Smooth muscle cell (in vitro differentiated cells): Measurements from ENCODE around the gene A4GNT. TPM values are rescaled to one million over a fixed set of nuclear protein-coding genes. Genes with fewer than 3 reads are reported as not detected.

Experiments
- DNase-seq: peaks from one replicate; lab custom pipeline; 2025; ENCODE audit not compliant: unreplicated experiment; lab: John Stamatoyannopoulos, UW
- H2AFZ ChIP-seq: fragments of 200-600 bp; sonication (generic); 2 replicates; pipeline ENCODE4 v1.6.0; 2016; ENCODE audit warnings: antibody characterized with exemption, low read depth, mild to moderate bottlenecking
- H3F3A ChIP-seq: fragments of 200-600 bp; sonication (generic); 2 replicates; pipeline ENCODE4 v1.6.0; 2017; ENCODE audit warnings: antibody characterized with exemption, low read depth
- H3K27ac ChIP-seq: fragments of 200-600 bp; sonication (generic); 2 replicates; pipeline ENCODE4 v1.5.1; 2016; ENCODE audit warnings: low read depth, mild to moderate bottlenecking
- H3K27me3 ChIP-seq: fragments of 200-600 bp; sonication (generic); 2 replicates; pipeline ENCODE4 v1.6.1; 2016; ENCODE audit warnings: low read depth, mild to moderate bottlenecking
- H3K36me3 ChIP-seq: fragments of 200-600 bp; sonication (generic); 2 replicates; pipeline ENCODE4 v1.5.1; 2016; ENCODE audit warnings: low read depth
- H3K4me1 ChIP-seq: fragments of 200-600 bp; sonication (generic); 2 replicates; pipeline ENCODE4 v1.5.1; 2016; ENCODE audit warnings: low read depth
- H3K4me2 ChIP-seq: fragments of 200-600 bp; sonication (generic); 2 replicates; pipeline ENCODE4 v1.6.0; 2016; ENCODE audit warnings: mild to moderate bottlenecking
- H3K4me3 ChIP-seq: fragments of 200-600 bp; sonication (generic); 2 replicates; pipeline ENCODE4 v1.5.1; 2016; ENCODE audit warnings: mild to moderate bottlenecking
- H3K79me2 ChIP-seq: fragments of 200-600 bp; sonication (generic); 2 replicates; pipeline ENCODE4 v1.6.0; 2016; ENCODE audit warnings: low read depth, mild to moderate bottlenecking
- H3K9ac ChIP-seq: fragments of 200-600 bp; sonication (generic); 2 replicates; pipeline ENCODE4 v1.6.0; 2016; ENCODE audit warnings: low read depth
- H3K9me3 ChIP-seq: fragments of 200-600 bp; sonication (generic); replicated peaks from 2 replicates; pipeline ENCODE4 v1.5.1; 2016; ENCODE audit warnings: low read depth
- H4K20me1 ChIP-seq: fragments of 200-600 bp; sonication (generic); 2 replicates; pipeline ENCODE4 v1.6.0; 2016; ENCODE audit warnings: low read depth
- WGBS: methylation state at CpG from one replicate; pipeline ENCODE4 v1.1.7; 2016; ENCODE audit warnings: low lambda C conversion rate; 5-methylcytosine and 5-hydroxymethylcytosine counted together
- polyA plus RNA-seq: library from polyadenylated mRNA; unstranded; fragments of >200 nt; fragmentation: Nextera tagmentation; extraction: Ambion mirVana; gene quantifications from 2 replicates; pipeline ENCODE4 v1.2.1, GENCODE V29; 2016
- total RNA-seq: library from RNA; depleted of rRNA; stranded (reverse); fragments of >200 nt; gene quantifications from 2 replicates; pipeline ENCODE4 v1.2.3, GENCODE V29; 2014
- TF ChIP-seq, protein P1 (sequence below): fragments of 200-600 bp; sonication (generic); IDR thresholded peaks from 2 replicates; pipeline ENCODE4 v1.5.1; 2017; ENCODE audit warnings: borderline replicate concordance, mild to moderate bottlenecking, antibody characterized with exemption; ENCODE audit not compliant: insufficient read depth, poor library complexity, severe bottlenecking

Gene A4GNT
- total and polyA plus RNA-seq, 2 experiments from 2014 or later = not detected

DNA sequence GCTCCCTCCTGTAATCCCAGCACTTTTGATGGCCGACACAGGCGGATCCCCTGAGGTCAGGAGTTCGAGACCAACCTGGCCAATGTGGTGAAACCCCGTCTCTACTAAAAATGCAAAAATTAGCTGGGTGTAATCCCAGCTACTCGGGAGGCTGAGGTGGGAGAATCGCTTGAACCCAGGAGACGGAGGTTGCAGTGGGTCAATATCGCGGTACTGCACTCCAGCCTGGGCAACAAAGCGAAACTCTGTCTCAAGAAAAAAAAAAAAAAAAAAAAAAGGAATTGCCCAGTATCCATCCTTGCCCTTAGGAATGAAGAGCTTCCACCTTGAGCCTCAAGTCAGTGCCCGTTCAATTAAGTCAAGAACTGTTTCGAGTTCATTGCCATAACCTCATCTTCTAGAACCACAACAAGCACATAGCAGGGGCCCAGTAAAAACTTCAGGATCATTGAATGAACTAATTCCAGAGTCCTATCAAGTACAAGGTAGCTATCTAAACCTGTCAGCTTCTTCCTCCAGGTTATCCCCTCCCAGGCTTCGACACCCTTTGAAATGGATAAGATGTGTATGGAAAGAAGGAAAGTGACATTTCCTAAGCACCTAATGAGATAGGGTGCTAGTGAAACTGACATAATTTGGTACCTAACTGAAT is 41.7 kb upstream of the A4GNT start:
- TF ChIP-seq, protein P1, sequence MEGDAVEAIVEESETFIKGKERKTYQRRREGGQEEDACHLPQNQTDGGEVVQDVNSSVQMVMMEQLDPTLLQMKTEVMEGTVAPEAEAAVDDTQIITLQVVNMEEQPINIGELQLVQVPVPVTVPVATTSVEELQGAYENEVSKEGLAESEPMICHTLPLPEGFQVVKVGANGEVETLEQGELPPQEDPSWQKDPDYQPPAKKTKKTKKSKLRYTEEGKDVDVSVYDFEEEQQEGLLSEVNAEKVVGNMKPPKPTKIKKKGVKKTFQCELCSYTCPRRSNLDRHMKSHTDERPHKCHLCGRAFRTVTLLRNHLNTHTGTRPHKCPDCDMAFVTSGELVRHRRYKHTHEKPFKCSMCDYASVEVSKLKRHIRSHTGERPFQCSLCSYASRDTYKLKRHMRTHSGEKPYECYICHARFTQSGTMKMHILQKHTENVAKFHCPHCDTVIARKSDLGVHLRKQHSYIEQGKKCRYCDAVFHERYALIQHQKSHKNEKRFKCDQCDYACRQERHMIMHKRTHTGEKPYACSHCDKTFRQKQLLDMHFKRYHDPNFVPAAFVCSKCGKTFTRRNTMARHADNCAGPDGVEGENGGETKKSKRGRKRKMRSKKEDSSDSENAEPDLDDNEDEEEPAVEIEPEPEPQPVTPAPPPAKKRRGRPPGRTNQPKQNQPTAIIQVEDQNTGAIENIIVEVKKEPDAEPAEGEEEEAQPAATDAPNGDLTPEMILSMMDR = no peak
- no peak for DNase-seq
- Histone ChIP-seq H3K4me3 (peak overlapping the region; percentile 87), H3K9ac (peak overlapping the region; percentile 73), H3K27ac (no peak overlapping the region), H4K20me1 (no peaks in the 10 kb centered on the region), H3K4me2 (peak overlapping the region; percentile 99), H3K27me3 (no peaks in the 10 kb centered on the region), H3K79me2 (peaks cover 39% of the 10 kb centered on the region), H3K36me3 (peaks cover 3% of the 10 kb centered on the region), H3K4me1 (peaks cover 16% of the 10 kb centered on the region), H3K9me3 (no peaks in the 10 kb centered on the region), H2AFZ (peak overlapping the region; percentile 100), H3F3A (no peaks in the 10 kb centered on the region)
- 51% methylated on average over 13 of the region's 13 CpGs for WGBS

DNA sequence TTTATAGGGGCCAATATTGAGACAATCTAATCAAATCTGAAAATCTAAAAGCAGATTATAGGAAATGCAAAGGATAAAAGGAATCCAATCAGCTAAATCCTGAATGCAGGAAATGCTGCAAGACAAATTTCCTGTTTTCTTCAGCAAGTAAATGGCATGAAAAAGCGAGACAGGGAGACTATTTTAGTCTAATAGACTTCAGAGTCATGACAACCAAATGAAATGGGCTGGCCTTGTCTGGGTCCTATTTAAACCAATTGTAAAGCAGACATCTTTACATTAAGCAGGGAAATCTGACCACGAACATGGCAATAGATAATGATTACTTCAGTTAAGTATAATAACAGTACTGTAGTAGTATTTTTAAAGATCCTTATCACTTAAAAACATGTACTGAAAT is 40.4 kb upstream of the A4GNT start:
- H3K9me3 ChIP-seq = no peaks in the 10 kb centered on the region
- WGBS = 88% methylated on average over 2 of the region's 2 CpGs
- H3K9ac ChIP-seq = no peak overlapping the region
- no peak overlapping the region for H2AFZ ChIP-seq
- no peak overlapping the region for H3K27ac ChIP-seq
- H3K4me2 ChIP-seq = peak overlapping the region; percentile 99
- no peaks in the 10 kb centered on the region for H4K20me1 ChIP-seq
- TF ChIP-seq, protein P1 = no peak
- H3K27me3 ChIP-seq = no peaks in the 10 kb centered on the region
- peaks cover 5% of the 10 kb centered on the region for H3K36me3 ChIP-seq
- peaks cover 16% of the 10 kb centered on the region for H3K4me1 ChIP-seq
- no peaks in the 10 kb centered on the region for H3F3A ChIP-seq
- DNase-seq = no peak
- peaks cover 39% of the 10 kb centered on the region for H3K79me2 ChIP-seq
- H3K4me3 ChIP-seq = no peak overlapping the region

DNA sequence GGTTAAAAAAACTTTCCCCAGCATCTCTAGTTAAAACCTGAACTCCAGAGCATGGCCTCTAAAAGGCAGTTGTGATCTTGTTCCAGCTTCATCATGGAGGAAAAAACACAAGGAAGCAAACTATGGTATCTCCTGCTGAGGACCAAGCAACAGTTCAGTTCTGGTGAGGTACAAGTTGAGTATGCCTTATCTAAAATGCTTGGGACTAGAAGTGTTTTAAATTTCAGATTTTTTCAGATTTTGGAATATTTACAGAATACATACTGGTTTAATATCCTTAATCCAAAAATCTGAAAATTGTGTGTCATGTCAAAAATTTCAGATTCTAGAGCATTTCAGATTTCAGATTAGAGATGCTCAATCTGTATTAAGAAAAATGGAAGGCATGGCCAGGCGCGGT is 32.9 kb upstream of the A4GNT start:
- Histone ChIP-seq H3K4me2 (no peak overlapping the region), H4K20me1 (peaks cover 4% of the 10 kb centered on the region), H3K27ac (no peak overlapping the region), H3K36me3 (peaks cover 46% of the 10 kb centered on the region), H3K27me3 (no peaks in the 10 kb centered on the region), H2AFZ (no peak overlapping the region), H3K4me3 (no peak overlapping the region), H3K9ac (no peak overlapping the region), H3K79me2 (no peaks in the 10 kb centered on the region), H3K4me1 (no peaks in the 10 kb centered on the region), H3F3A (peaks cover 8% of the 10 kb centered on the region), H3K9me3 (no peaks in the 10 kb centered on the region)
- 98% methylated on average over 2 of the region's 2 CpGs for whole genome bisulfite sequencing
- TF ChIP-seq, protein P1 = no peak
- DNase-seq = no peak

DNA sequence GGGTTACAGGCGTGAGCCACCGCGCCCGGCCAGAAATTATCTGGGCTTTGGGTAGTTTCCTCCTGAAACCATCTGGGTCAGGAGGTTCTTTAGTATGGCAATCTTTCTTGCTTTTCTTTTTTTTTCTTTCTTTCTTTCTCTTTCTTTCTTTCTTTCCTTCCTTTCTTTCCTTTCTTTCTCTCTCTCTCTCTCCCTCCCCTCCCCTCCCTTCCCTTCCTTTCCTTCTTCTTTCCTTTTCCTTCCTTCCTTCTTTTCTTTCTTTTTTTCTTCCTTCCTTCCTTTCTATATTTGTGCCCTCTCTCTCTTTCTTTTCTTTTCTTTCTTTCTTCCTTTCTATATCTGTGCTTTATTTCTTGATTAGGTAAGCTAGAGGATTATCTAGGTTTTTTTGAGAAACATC is 25.6 kb upstream of the A4GNT start:
- H3K4me1 ChIP-seq = no peaks in the 10 kb centered on the region
- no peaks in the 10 kb centered on the region for H3K27me3 ChIP-seq
- H2AFZ ChIP-seq = no peak overlapping the region
- WGBS = 98% methylated on average over 4 of the region's 4 CpGs
- peaks cover 5% of the 10 kb centered on the region for H3F3A ChIP-seq
- H3K4me2 ChIP-seq = no peak overlapping the region
- no peaks in the 10 kb centered on the region for H3K79me2 ChIP-seq
- H3K36me3 ChIP-seq = peaks cover 8% of the 10 kb centered on the region
- no peak for DNase-seq
- H4K20me1 ChIP-seq = no peaks in the 10 kb centered on the region
- H3K27ac ChIP-seq = no peak overlapping the region
- no peaks in the 10 kb centered on the region for H3K9me3 ChIP-seq
- TF ChIP-seq, protein P1 = no peak
- H3K9ac ChIP-seq = no peak overlapping the region
- no peak overlapping the region for H3K4me3 ChIP-seq
